IPS-20b (cell line): ENCODE data around the gene AGTR1.
"Not testable (repeated sequence)": the region's sequence is repeated elsewhere in the genome, so short reads cannot be mapped to it uniquely, and the experiment has no call there.

Experiments used
- H3K27ac ChIP-seq: one replicate; pipeline ENCODE4 v1.5.1; 2013; ENCODE audit warnings: low read length
- H3K27me3 ChIP-seq: 2 replicates; pipeline ENCODE4 v1.6.1; 2013; ENCODE audit warnings: mild to moderate bottlenecking, low read length, inconsistent platforms; ENCODE audit not compliant: insufficient read depth
- H3K36me3 ChIP-seq: 2 replicates; pipeline ENCODE4 v1.6.1; 2013; ENCODE audit warnings: low read depth, mild to moderate bottlenecking, inconsistent platforms, low read length, moderate library complexity; ENCODE audit not compliant: insufficient read depth
- H3K4me1 ChIP-seq: 2 replicates; pipeline ENCODE4 v1.6.1; 2013; ENCODE audit warnings: mild to moderate bottlenecking, control low read depth, inconsistent platforms, low read length, moderate library complexity; ENCODE audit not compliant: insufficient read depth
- H3K4me3 ChIP-seq: 2 replicates; pipeline ENCODE4 v1.5.1; 2013; ENCODE audit warnings: mild to moderate bottlenecking, low read length, inconsistent platforms
- H3K9ac ChIP-seq: 2 replicates; pipeline ENCODE4 v1.6.1; 2013; ENCODE audit warnings: low read depth, mild to moderate bottlenecking, inconsistent platforms, low read length, moderate library complexity
- H3K9me3 ChIP-seq: 2 replicates; pipeline ENCODE4 v1.6.1; 2013; ENCODE audit warnings: mild to moderate bottlenecking, low read depth, low read length, inconsistent platforms; ENCODE audit not compliant: insufficient read depth

The AGTR1 gene

DNA sequence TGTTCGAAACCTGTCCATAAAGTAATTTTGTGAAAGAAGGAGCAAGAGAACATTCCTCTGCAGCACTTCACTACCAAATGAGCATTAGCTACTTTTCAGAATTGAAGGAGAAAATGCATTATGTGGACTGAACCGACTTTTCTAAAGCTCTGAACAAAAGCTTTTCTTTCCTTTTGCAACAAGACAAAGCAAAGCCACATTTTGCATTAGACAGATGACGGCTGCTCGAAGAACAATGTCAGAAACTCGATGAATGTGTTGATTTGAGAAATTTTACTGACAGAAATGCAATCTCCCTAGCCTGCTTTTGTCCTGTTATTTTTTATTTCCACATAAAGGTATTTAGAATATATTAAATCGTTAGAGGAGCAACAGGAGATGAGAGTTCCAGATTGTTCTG is 44.4 kb downstream of the AGTR1 start:
- Histone ChIP-seq H3K9me3 (no peaks in the 10 kb centered on the region), H3K27me3 (no peaks in the 10 kb centered on the region), H3K36me3 (no peaks in the 10 kb centered on the region), H3K4me1 (no peaks in the 10 kb centered on the region), H3K27ac (no peak overlapping the region), H3K9ac (no peak overlapping the region), H3K4me3 (no peak overlapping the region)

GRCh38 chr3:148746053-148746452 is 48.4 kb downstream of the AGTR1 start:
- Histone ChIP-seq H3K27ac (no peak overlapping the region), H3K9ac (no peak overlapping the region), H3K27me3 (no peaks in the 10 kb centered on the region), H3K9me3 (no peaks in the 10 kb centered on the region), H3K36me3 (no peaks in the 10 kb centered on the region), H3K4me1 (no peaks in the 10 kb centered on the region), H3K4me3 (no peak overlapping the region)

GRCh38 chr3:148748283-148748682 is 50.6 kb downstream of the AGTR1 start:
- no peak overlapping the region for H3K27ac ChIP-seq
- no peaks in the 10 kb centered on the region for H3K36me3 ChIP-seq

DNA sequence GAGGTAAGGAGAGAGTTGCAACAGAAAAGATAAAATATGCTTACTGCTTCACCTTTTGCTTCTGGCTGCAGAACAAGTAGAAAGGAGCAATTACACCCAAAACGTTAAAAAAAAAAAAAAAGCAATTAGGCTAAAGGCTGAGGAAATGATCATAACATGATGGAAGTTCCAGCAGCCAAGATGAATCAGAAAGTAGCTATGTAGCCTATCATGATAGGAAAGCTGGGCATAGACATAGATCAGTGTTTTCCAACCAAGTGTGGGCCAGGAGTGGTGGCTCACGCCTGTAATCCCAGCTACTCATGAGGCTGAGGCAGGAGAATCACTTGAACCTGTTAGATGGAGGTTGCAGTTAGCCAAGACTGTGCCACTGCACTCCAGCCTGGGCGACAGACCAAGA is 52.6 kb downstream of the AGTR1 start:
- Histone ChIP-seq H3K27me3 (no peaks in the 10 kb centered on the region), H3K36me3 (no peaks in the 10 kb centered on the region), H3K4me1 (no peaks in the 10 kb centered on the region), H3K27ac (no peak overlapping the region), H3K4me3 (no peak overlapping the region), H3K9me3 (no peaks in the 10 kb centered on the region), H3K9ac (no peak overlapping the region)

More at GRCh38 chr3:148748283-148748682, 50.6 kb downstream of the AGTR1 start:
- no peaks in the 10 kb centered on the region for H3K27me3 ChIP-seq
- no peaks in the 10 kb centered on the region for H3K4me1 ChIP-seq
- no peak overlapping the region for H3K4me3 ChIP-seq
- no peak overlapping the region for H3K9ac ChIP-seq
- no peaks in the 10 kb centered on the region for H3K9me3 ChIP-seq

DNA sequence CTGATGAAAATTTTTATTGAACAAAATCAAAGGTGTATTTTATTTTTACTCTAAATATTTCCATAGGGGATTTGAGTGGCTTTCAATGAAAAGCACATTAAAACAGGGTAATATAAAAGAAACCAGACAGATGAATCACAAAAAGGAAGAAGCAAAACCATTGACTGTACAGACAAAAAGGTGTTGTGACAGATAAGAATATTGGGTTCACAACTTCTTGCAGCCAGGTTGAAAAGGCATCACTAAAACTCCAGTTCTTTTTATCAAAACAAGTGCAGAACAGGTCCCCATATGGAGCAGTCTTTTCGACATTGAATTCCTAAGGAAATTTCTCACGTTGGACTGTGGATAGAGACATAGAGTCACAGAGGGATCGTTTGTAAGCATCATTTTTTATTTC is 53.8 kb downstream of the AGTR1 start:
- no peak overlapping the region for H3K9ac ChIP-seq

DNA sequence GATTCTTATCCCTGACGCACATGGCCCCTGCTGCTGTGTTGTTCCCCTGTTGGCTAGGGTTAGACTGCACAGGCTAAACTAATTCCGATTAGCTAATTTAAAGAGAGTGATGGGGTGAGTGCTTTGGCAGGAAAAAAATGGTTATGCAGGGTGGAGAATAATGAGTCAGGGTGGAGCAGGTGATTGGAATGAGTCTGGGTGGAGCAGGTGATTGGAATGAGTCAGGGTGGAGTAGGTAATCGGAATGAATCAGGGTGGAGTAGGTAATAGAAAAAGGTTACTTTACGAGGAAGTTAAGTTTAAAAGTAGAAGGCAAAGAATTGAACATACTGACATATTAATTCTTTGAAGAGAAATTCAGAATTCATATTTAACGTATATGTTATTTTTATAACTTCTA is 55.7 kb downstream of the AGTR1 start:
- not testable (repeated sequence) for H3K27me3 ChIP-seq, H3K4me3 ChIP-seq, H3K4me1 ChIP-seq, H3K9ac ChIP-seq, H3K36me3 ChIP-seq, H3K9me3 ChIP-seq, H3K27ac ChIP-seq

More for the DNA sequence above, 53.8 kb downstream of the AGTR1 start:
- Histone ChIP-seq H3K4me1 (no peaks in the 10 kb centered on the region), H3K4me3 (no peak overlapping the region), H3K27ac (no peak overlapping the region), H3K27me3 (no peaks in the 10 kb centered on the region), H3K9me3 (no peaks in the 10 kb centered on the region), H3K36me3 (no peaks in the 10 kb centered on the region)

DNA sequence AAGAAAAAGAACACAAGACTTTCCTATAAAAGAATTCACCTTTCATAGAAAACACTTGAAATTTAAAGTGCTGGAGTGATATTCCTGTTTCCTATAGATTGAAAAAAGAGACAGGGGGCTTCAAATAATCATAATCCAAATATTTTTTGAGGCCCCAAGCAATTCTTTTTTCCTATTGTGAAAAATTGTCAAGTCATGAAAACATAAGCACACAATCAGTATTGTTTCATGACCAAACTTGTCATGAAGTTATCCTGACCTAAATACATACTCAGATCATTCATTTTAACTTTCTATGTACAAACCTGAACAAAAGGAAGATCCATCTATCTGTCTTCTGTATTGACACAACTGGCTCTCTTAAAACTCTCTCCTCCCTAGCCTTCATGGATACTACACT is 57.9 kb downstream of the AGTR1 start:
- H3K36me3 ChIP-seq, result no peaks in the 10 kb centered on the region
- H3K27me3 ChIP-seq, result no peaks in the 10 kb centered on the region
- H3K4me1 ChIP-seq, result no peaks in the 10 kb centered on the region
- no peak overlapping the region for H3K4me3 ChIP-seq
- H3K9ac ChIP-seq, result no peak overlapping the region
- H3K27ac ChIP-seq, result no peak overlapping the region
- no peaks in the 10 kb centered on the region for H3K9me3 ChIP-seq

DNA sequence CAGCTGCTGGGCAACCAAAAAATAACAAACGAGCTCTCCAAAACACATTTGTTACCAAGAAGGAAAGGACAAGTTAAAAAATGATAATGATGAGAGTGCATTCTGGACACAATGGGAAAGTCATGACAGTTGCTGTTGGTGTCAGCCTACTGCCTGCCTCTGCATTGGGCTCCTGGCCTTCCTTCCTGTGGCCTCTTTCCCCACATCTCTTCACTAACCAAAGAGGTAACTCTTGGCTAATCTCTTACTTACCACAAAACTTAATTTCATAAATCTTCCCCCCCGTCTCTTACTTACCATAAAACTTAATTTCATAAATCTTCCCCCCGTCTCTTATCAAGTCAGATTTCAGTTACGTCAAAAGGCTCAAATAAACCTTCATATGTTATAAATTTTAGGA is 58.6 kb downstream of the AGTR1 start:
- Histone ChIP-seq H3K27ac (no peak overlapping the region), H3K4me1 (no peaks in the 10 kb centered on the region), H3K36me3 (no peaks in the 10 kb centered on the region), H3K9me3 (no peaks in the 10 kb centered on the region), H3K4me3 (no peak overlapping the region), H3K27me3 (no peaks in the 10 kb centered on the region), H3K9ac (no peak overlapping the region)

- H3K4me1 ChIP-seq, result no peaks in the 10 kb centered on the region
- no peaks in the 10 kb centered on the region for H3K27me3 ChIP-seq
- H3K9ac ChIP-seq, result no peak overlapping the region
- H3K9me3 ChIP-seq, result no peaks in the 10 kb centered on the region
- H3K27ac ChIP-seq, result no peak overlapping the region
- no peaks in the 10 kb centered on the region for H3K36me3 ChIP-seq
- H3K4me3 ChIP-seq, result no peak overlapping the region
Observed at GRCh38 chr3:148757238-148758215, 59.8 kb downstream of the AGTR1 start.

- no peaks in the 10 kb centered on the region for H3K9me3 ChIP-seq
- H3K36me3 ChIP-seq, result no peaks in the 10 kb centered on the region
- no peak overlapping the region for H3K4me3 ChIP-seq
- no peak overlapping the region for H3K9ac ChIP-seq
- no peaks in the 10 kb centered on the region for H3K27me3 ChIP-seq
- H3K27ac ChIP-seq, result no peak overlapping the region
- H3K4me1 ChIP-seq, result no peaks in the 10 kb centered on the region
Observed at GRCh38 chr3:148758303-148758884, 60.7 kb downstream of the AGTR1 start.

GRCh38 chr3:148759430-148759829 is 61.7 kb downstream of the AGTR1 start:
- Histone ChIP-seq H3K4me3 (no peak overlapping the region), H3K9ac (no peak overlapping the region), H3K4me1 (no peaks in the 10 kb centered on the region; the same call in 1 of the 2 replicates), H3K27me3 (no peaks in the 10 kb centered on the region), H3K36me3 (no peaks in the 10 kb centered on the region), H3K9me3 (no peaks in the 10 kb centered on the region), H3K27ac (no peak overlapping the region)

DNA sequence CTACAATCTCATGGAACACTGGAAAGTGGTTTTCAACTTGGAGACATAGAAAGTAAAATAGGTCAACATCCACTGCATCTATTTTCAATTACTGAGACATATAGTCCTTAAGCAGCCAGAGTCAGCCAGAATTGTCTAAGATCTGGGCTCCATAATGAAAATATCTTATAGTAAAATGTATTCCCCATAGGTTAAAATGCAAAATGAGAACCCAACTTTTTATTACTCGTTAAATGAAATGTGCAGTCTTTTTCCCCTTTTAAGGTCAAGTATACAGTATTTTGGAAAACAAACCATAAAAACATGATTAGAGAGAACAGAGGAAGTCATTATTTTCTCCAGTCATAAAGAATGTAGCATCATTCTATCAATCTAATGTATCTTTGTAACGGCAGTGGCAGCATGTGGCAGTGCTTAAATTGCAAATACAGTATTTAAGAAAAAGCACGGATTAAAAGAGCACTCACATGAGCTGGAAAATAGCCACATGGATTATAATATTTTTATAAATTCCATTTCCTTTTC is 65.5 kb downstream of the AGTR1 start:
- no peaks in the 10 kb centered on the region for H3K27me3 ChIP-seq
- H3K9me3 ChIP-seq, result no peaks in the 10 kb centered on the region
- no peaks in the 10 kb centered on the region for H3K36me3 ChIP-seq
- H3K4me1 ChIP-seq, result peaks cover 9% of the 10 kb centered on the region
- no peak overlapping the region for H3K4me3 ChIP-seq
- no peak overlapping the region for H3K27ac ChIP-seq
- no peak overlapping the region for H3K9ac ChIP-seq
